ENCODE data around the gene FAM163B.

The FAM163B gene

DNA sequence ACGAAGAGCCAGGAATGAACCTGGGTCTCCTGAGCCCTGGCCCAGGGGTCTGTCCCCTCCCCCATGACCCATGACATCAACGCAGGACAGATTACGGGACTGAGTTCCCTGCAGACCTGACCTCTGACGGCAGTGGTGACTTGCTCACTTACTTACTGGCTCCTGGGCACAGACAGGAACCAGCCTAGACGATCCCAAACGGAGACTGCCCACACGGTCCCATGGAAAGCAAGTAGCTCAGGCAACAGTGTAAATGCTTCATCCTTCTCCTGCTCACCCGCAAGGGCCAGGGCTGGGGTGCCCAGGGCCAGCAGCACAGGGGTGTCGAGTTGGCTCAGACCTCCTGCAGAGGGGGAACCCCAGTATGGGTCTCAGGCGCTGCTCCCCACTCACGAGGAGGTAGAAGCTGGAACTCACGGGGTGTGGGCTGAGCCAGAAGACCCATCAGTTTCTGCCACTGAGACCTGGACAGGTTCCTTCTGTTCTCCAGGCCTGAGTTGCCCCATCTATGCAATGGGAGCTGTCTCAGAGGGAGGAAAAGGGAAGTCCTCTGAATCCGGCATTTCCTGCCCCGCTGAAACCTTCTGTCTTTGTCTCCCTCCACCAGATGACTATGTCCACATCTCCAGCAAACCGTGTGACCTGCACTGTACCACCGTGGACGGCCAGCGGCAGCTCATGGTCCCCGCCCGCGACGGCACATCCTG, 69.0 kb downstream of the FAM163B start:
- no peak for DNase-seq

DNA sequence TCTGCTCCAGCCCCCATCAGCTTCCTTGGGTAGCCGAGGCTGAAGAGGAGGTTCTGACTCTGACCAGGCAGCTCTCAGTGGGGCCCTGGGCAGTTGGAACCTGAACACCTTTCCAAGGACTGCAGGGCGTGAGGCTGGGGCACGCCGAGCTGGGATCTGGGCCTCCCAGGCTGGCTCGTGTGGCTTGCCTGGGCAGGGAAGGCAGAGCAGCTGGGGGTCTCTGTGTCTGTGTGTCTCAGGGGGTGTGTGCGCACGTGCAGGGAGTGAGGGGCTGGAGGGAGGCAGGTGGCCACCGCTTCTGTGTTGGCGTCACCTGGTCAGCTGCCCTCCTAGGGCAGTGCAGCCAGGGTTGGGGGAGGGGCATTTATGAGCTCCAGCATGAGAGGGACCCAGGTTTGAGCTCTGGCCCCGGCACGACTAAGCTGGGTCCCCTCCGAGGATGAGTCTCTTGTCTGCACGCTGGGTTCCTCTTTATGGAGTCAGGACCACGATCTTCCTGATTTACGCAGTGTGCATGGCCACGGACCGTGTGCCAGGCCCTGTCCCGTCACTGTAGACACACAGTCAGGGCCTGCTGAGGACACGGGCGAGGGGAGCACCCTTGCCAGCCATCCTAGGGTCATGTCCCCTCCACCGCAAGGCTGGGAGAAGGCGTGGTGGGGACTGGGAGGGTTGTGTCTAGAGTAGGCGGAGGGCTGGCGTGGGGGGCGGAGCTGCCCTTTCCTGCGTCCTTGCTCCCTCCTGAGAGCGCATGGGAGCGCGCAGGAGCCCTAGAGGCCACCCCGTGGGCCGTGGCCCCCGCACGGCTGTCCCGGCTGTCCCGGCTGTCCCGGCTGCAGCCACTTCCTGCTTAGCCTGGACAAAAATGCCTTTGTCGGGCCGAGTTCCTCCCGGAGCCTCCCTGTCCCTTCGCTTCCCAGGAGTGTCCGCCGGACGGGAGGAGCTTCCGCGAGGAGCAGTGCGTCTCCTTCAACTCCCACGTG, 70.0 kb downstream of the FAM163B start:
- no peak for DNase-seq

- no peak for DNase-seq
These were observed 71.0 kb downstream of the FAM163B start for GRCh38 chr9:133538176-133538575.

DNA sequence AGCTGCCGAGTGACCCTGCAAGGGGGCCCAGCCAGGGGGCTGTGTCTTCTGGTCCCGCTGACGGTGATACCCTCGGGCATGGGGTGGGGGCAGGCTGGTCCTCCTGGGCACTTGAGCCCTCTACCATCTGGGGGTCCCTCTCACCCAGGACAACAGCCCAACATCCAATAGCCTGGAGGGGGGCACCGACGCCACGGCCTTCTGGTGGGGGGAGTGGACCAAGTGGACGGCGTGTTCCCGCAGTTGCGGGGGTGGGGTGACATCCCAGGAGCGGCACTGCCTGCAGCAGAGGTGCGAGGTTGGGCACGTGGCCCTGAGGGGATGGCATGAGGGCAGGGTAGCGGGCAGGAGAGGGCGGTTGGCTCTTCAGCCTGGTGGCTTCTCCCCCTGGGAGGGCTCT, 71.9 kb downstream of the FAM163B start:
- no peak for DNase-seq

GRCh38 chr9:133536536-133536935, 72.7 kb downstream of the FAM163B start:
- no peak for DNase-seq

DNA sequence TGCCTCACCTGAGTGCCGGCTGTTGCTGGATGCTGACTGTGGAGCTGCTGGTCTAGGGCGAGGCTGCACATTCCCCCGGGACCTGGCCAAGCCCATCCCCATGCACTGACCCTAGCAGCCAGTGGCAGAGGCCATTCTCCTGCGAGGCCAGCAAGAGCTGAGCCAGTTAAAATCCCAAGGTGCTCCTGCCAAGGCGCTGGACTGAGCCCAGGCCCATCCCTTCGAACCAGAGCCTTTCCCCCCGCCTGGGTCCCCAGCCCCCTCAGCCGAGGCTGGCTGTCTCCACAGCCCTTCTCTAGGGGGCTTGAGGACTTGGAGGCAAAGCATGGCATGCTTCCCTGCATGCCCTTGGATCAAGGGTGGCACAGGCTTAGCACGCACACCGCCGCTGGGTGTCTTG, 73.1 kb downstream of the FAM163B start:
- no peak for DNase-seq

GRCh38 chr9:133535306-133535877, 73.8 kb downstream of the FAM163B start:
- no peak for DNase-seq

- DNase-seq, result peak; percentile 57
These were observed 74.6 kb downstream of the FAM163B start, which contains the start of gene ADAMTSL2 for GRCh38 chr9:133534346-133535291. Gene ADAMTSL2, plus strand, starts transcription at chr9:133534704. Its CDS starts 2,009 bp downstream, at chr9:133536713.

DNA sequence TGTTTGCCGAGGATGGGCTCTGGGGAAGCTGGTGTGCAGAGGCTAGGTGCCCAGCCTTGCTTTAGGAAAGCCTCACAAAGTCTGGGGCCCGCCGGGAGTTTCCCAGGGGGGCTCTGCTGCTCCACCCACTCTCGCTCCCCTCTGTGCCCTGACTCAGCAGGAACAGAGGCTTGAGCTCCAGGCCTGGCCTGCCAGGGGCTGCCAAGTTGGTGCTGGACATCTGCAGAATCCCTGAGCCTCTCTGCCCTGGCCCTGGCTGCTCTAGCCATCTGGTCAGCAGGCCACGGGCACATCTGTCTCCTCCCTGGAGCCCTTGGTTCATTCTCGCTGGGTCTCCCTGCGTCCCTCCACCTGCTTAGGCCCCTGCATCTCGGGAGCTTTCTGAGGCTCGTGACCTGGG, 75.3 kb downstream of the FAM163B start:
- no peak for DNase-seq

GRCh38 chr9:133532937-133533668, 76.1 kb downstream of the FAM163B start:
- DNase-seq, result peak; percentile 84

DNA sequence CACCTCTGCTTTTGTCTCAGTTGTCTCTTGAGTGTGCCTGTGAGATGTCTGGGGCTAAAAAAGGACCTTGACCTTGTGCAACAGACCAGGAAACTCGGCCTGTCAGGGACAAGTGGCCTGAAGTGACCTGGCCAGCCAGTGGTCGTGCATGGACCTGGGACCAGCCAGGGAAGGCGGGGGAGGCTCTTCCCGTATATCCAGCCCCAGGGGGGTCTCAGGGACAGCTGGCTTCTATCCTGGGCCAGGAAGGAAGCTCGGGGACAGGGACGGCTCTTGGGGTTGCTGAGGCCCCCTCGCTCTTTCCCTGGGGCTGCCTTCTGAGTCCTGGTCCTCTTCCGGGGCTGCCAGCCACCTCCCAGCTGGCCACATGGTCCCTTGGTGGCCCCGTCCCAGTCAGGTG, 77.9 kb downstream of the FAM163B start:
- DNase-seq, result no peak

DNA sequence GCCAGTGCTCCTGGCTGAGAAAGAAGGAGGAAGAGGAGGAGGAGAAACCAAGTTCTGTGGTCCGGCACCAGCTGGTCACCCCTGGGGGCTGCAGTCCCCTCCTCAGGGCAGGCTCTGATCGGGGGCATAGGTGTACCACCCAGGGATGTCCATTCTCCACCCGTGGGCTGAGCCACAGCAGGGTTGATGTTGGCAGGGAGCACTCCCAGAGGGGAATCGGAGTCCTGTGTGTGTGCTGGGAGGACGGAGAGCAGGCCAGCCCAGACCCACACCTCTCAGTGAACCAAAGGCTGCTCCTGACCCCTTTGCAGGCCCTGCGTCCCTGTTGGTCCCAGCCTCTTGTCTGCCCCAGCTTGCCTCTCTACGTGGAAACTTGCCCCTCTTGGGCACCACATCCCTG, 79.3 kb downstream of the FAM163B start:
- DNase-seq, result no peak

DNA sequence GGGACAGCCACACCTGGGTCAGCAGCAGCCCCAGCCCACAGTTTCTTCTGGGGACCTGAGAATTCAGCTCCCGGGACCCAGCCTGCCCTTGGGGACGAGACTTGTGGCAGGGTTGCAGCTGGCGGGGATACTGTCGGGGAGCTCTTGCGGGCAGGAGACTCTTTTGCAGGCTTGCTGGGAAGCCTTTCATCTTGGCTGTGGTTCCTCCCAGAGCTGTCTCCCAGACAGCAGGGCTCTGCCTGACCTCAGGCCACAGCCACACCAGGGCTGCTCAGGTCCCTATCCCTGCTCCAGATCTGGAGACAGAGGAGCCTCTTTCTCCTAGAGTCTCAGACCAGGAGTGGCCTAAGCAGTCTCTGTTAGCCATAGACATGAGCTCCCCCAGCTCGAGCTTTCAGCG, 79.7 kb downstream of the FAM163B start:
- DNase-seq, result no peak

DNA sequence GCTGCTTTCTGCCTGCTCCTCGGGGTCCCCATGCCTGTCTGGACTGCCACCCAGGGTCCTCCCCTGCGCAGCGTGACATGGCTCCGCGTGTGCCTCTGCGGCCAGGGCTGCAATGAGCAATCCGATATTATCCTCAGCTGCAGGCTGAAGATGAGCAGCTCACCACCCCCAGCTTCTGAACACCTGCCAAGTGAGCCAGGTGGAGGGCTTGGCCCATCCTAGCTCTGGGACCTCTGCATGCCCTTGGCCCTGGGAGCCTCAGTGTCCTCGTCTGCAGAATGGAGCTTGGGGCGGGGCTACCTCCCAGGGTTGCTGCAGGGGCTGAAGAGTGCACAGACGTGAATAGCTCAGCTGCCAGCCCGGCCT, 80.3 kb downstream of the FAM163B start:
- DNase-seq, result no peak

- no peak for DNase-seq
These were observed 81.0 kb downstream of the FAM163B start for GRCh38 chr9:133528001-133528875.

DNA sequence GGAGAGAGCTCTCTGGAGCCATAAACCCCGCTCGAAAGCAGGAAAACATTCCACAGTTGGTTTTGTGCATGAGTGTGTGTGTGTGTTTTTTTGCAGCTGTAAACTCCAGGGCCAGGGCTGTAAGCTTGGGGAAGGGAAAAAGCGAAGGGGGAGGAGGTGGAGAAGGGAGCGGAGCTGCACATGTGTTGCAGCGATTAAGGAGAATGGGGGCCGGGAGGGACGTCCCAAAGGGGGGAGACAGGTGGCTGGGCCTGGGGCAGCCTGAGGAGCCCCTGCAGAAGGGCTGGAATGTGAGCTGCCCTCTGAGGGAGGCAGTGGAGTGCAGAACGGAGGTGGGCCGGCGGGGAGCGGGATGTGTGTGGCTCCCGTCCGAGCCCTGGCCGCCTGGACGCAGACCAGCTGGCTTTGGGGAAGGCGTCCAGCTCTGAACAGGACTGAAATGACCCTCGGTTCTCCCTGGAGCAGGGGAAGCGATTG, 81.7 kb downstream of the FAM163B start:
- no peak for DNase-seq

All from activated CD8-positive, alpha-beta memory T cell treated with anti-CD3 and anti-CD28 coated beads, Interleukin-2, amount 50 U/mL, for 48 hours (primary cell).